Activated CD4-positive, CD25-positive, alpha-beta regulatory T cell treated with anti-CD3 and anti-CD28 coated beads, Interleukin-2, amount 50 U/mL, for 16 hours (primary cell): ENCODE data around the gene SYTL1.

Experiments used
- DNase-seq: peaks from one replicate; pipeline ENCODE4 v3.0.0-alpha.2; 2020; ENCODE audit warnings: low read depth, low spot score

Gene SYTL1, protein sequence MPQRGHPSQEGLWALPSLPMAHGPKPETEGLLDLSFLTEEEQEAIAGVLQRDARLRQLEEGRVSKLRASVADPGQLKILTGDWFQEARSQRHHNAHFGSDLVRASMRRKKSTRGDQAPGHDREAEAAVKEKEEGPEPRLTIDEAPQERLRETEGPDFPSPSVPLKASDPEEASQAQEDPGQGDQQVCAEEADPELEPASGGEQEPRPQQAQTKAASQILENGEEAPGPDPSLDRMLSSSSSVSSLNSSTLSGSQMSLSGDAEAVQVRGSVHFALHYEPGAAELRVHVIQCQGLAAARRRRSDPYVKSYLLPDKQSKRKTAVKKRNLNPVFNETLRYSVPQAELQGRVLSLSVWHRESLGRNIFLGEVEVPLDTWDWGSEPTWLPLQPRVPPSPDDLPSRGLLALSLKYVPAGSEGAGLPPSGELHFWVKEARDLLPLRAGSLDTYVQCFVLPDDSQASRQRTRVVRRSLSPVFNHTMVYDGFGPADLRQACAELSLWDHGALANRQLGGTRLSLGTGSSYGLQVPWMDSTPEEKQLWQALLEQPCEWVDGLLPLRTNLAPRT

DNA sequence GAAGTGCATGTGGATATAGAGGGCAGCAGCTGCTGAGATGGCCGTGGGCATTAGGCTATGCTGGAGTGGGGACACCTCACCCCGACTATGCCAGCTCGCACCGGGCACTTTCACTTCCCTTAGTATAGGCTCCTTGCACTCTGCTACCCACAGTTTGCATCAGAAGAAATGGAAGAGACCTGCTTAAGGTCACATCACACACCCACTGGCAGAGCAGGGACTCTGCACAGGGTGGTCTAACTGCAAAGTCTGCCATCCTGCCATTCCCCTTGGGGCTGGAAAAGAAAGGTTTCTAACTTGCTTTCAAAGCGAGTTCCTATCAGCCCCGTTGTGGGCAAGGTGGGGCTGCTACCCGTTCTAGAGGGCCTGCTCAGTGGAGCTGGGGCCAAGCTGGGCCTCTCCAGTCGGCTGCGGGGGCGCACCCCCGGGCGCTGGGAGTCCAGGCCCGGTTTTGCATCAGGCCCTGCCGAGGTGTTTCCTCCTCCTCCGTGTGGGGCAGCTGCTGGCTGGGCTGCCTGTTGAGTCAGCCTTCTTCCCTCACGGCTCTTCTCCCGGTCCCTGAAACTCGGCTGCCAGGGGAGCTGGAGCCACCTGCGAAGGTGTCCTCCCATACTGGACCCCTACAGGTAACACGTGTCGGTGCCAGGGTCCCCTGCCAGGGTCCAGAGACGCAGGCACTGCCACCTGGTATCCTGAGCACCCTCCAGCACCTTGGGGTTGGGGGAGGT lies at the start of gene SYTL1:
SYTL1 (plus strand) TSS at position 498 of the 728 bp plus-strand sequence. CDS start 3,313 bp downstream, outside the sequence.
- DNase-seq, result no peak

DNA sequence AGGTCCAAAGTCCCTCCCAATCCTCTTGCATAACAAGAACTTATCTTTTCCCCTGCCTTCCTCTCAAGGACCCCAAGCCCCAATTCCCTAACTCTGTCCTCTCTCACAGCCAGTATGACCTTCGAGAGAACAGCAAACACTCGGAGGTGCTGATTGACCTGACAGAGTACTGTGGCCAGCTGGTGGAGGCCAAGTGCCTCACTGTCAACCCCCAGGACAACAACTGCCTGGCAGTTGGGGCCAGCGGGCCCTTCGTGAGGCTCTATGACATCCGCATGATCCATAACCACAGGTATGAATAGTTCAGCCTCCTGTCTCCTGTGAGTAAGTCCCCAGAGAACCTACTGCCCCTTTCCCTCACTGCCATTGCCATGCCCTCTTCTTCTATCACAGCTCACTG lies 49.7 kb upstream of the SYTL1 start:
- DNase-seq, result no peak

DNA sequence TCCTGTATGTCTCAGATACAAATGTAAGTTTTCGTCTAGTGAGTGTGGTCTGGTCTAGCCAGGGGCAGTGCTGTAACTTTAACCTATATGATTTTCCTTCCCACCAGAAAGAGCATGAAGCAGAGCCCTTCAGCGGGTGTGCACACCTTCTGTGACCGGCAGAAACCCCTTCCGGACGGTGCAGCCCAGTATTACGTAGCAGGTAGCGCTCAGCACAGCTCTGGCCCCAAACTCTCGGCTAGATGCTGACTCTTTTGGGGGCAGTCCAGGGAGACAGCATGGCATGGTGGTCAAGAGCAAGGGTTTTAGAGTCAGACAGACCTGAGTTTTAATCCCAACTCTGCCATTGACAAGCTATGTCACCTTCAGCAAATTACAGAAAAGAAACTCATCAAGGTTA lies 47.9 kb upstream of the SYTL1 start:
- DNase-seq, result no peak

DNA sequence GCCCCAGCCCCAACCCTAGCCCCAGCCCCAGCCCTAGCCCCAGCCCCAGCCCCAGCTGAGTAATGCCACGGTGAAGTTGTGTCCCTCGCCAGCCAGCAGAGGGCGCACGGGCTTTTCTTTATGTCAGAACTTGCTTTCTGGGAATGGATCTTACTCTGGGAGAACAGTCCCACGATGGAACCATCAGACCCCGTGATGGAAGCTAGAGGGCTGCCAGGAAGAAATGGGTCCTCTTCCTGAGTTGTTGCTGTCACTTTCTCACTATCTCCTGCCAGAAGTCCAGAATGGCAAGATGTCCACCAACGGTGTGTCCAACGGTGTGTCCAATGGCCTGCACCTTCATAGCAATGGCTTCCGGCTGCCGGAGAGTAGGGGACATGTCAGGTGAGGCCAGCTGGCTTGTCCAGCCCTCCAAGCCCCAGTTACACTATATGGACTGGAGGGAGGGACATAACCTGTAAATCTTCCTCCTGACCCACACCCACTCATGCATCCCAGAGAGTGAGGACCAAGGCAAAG lies 45.0 kb upstream of the SYTL1 start:
- peak; percentile 61 for DNase-seq

DNA sequence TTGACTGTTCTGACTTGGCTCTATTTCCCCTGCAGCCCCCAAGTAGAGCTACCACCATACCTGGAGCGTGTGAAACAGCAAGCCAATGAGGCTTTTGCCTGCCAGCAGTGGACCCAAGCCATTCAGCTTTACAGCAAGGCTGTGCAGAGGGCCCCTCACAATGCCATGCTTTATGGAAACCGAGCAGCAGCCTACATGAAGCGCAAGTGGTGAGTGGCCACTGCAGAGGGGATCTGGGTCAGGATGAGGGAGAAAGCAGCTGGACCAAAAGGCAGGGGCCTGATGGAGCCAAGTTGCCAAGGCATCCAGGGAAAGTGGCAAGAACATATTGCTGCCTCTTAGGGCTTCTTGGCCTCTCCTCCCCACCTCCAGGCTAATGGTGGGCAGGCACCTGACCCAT lies 43.9 kb upstream of the SYTL1 start:
- DNase-seq, result no peak

DNA sequence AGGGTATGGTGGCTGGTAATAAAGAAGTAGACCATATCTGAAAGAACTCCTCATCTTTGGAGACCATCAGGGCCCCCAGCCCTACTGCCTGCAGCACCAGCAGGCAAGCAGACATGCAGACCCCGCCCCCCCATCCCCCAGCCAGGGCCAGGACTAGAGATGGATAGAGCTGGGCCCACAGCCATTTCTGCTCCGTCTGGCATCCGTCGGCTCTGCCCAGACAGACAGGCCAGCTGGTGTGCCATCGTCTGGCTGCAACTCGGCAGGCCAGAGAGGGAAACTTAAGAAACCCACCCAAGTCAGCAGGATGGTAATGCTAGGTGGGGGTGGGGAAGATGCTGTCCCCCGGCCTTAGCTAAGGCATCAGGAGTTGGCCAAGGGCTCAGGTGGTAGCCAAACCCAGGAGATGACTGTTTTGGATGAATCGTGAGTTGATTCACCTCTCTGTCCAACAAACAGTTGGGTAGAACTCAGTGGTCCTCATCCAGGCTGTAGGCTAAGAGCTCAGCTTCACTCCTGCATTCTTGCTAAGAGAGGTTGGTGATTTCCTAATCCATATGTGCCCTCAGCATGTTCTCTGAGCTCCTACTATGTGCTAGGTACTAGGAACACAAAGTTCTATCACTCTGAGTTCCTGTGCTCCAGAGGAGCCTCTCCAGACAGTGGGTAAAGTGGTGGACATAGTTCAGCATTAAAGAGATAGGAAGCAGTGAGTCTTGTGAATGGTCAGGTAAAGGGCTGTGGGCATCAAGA lies 43.0 kb upstream of the SYTL1 start:
- no peak for DNase-seq

DNA sequence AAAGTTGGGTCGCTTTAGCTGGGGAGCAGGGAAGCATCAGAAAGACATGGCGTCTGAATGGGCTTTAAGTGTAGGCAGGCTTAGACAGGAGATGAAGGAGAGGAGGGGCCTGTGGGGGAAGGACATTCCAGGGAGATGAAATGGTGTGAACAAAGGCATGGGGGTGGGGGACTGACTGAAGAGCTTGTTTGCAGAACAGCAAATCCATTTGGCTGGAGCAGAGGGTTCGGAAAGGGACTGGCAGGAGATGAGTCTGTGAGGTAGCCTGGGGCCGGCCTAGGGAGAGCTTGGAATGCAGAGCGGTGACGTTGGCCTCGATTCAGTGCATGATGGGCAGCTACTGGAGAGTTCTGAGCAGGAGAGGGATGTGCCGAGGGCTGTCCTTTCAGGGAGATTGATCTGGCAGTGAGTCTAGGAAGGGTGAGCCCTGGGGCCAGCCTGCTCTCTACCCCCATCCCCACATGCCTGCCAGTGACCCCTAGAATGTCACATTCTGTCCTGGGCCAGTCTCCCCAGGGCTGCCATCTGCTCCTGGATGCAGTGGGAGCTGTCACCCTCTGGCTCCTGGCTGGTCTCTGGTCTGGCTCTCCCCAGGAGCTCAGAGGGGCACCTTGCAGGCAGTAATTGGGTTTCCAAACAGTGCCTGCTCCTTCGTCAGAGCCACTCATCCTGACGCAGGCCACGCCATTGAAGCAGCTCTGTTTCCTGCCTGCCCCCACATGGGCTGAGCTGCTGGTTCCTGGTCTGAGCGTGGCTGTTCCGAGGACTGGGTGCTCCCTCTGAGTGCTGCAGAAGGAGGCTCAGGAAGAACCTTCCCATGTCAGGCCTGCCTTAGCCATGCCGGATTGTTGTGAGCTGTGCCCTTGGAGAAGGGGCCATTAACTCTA lies 42.2 kb upstream of the SYTL1 start:
- DNase-seq, result no peak

DNA sequence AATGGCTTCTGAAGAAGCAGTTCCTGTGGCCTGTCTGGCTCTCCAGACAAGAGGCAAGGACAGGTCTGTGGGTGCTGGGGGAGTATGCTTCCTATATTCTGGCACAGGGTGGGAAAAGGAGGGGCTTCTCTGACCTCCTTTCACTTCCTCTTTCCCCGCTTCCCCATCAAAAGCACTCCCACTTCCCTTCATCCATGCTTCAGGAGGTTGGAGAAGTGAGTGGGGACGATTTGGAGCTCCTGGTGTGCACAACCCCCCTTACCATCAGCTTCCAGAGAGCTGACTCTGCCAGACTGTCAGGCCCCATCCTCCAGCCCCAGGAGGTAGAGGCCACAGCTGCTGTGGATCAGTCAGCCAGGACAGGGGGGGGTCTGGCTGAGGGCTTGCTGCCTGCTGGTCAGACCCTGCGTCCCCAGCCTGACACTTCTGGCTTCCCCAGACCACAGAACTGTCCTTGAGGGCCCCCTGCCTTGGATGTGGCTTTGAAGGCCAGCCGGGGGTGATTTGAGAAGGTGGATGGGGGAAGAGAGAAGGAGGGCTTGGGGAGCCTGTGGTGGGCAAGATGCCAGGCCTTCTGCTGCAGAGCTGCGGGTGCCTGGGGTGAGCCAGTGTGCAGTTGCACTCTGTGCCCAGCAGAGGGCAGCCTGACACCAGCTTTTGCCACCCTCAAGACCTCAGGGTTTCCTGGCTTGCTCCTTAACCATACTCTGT lies 41.3 kb upstream of the SYTL1 start:
- peak; percentile 51 for DNase-seq

DNA sequence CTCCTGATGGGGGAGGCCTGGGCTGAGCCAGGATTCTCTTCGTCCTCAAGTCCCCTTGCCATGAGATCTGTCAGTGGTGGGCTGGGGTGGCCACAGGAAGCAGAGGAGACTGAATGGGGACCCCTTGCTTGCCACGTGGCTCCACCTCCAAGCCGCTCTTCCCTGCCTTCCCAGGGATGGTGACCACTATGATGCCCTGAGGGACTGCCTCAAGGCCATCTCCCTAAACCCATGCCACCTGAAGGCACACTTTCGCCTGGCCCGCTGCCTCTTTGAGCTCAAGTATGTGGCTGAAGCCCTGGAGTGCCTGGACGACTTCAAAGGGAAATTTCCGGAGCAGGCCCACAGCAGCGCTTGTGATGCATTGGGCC lies 40.8 kb upstream of the SYTL1 start:
- DNase-seq, result no peak

DNA sequence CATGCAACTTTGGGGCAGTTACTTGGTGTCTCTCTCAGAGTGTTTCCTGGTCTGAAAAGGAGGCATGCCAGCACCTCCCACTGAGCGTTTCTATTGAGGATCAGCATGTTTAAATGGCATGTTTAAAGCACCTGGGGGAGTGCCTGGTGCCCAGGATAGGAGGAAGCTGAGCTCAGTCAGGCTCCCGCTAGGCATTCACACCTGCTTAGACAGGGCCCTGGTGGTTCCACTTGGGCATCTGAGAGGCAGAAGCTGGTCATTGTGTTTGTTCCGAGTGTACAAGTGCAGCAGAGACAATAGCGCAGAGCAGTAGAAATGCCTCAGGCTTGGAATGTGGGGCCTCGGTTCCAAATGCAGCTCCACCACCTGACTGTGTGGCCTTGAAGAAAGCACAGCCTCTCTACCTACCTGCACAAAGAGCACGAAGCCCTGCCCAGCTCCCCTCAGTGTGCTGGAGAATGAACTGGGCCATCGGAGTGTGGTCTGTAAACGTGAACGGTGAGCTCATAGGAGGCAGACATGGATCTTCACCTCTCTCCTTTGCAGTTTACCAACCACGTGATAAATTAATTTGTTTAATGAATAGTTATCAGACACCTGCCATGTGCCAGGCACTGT lies 40.1 kb upstream of the SYTL1 start:
- DNase-seq, result no peak

DNA sequence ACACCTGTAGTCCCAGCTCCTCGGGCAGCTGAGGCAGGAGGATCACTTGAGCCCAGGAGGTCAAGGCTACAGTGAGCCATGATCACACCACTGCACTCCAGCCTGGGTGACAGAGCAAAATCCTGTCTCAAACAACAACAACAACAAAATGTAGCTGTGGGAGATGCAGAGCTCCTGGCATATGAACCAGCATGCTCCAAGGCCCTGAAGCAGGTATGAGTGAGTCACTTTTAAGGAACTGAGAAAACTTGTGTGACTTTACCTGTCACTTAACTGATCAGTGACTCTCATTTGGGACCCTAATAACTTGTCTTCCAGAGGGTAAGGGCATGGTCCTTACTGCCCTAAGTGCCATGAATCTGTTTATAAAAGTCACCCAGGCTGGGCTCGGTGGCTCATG lies 39.2 kb upstream of the SYTL1 start:
- no peak for DNase-seq

DNA sequence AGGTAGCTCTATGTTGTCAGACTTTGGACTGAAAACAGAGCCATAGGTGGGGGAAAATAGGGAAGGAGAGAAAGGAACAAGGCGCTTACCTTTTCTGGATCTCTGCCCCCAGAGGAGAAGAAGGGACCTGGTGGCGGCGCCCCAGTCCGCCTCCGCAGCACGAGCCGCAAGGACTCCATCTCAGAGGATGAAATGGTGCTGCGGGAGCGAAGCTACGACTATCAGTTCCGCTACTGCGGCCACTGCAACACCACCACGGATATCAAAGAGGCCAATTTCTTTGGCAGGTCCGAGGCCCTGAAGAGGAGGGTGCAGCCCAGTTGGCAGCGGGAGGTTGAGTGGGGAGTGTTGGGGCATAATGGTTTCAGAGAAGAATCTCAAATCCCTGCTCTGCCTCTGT lies 38.3 kb upstream of the SYTL1 start:
- DNase-seq, result no peak

DNA sequence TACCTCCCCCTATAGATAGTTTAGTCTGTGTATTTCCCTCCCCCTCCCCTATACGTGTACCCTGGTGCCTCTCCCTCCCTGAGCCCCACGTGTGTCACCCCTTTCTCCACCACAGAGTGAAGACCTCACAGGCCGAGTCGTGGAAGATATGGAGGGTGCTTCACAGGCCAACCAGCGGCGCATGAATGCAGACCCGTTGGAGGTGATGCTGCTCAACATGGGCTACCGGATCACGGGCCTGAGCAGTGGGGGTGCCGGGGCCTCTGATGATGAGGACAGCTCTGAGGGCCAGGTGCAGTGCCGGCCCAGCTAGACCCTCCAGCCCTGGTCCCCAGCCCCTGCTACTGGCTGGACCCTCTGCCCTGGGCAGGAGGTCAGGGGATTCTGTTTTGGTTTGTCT lies 35.8 kb upstream of the SYTL1 start:
- DNase-seq, result no peak

DNA sequence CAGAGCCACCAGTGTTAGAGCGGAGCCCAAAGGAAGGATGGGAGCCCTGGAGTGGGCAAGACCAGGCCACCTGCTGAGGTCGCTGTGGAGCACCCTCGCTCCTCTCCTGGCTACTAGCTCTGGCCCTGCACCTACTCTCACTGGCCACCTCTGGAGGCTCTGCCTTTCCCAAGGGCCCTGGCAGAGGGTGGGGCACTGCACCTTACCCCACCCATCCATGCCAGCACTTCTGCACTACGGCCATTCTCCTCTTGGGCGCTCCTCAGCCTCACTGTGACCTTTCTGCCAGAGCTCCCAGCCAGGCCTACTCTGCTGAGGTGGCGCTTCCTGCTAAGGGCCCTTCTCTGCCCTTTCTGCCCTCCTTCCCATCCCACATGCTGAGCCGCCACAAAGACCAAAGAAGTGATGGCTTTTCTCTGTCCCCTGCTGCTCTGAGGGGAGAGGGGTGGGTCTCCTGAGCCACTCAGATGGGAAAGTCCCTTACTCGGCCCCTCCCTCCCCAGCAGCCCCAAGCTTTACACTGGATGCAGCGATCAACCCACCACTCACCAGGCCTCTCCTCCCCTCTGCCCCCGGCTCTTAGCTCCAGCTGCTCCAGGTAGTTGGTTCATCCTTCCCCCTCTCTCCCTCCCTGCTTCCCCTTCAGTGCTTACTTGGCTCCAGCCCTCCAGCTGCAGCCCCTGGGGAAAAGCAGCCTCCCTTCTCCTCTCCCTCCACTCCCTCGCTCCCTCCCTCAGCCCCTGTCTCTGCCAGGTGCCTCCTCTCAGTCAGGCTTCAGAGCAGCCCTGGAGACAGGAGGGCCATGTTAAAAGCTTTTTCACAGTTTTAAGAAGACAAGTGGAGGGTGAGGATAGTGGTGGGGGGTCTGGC lies 34.7 kb upstream of the SYTL1 start:
- DNase-seq, result no peak

DNA sequence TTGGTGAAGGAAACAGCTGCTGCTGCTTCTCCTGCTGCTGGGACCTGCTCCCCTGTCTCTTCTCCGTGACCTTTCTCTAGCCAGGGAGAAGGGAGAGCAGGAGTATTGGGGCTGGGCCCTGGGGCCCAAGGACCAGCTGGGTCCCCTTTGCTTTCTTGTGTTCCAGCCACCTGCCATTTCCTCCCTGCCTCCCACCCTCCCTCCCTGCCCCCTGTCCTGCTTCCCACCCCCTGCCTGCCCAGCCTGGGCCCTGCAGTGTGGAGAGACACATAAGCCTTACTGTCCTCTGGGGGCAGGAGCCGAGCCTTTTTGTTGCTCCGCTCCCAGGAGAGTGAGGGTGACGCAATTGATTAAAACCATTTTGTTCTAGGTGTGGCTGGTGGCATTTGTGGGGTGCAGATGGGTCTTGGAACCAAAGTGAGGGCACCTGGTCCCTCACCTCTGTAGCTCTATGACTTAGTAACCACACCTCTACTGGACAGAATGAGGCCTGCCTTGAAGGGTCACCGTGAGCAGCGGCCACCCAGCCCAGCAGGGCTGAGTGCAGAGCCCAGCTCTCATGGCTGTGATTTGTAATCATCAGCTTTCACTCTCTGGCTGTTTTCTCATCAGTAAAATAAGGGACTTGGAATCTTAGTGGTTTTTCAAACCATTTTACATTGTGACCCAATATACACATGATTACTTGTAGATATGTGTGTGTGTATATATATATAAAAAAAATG lies 33.8 kb upstream of the SYTL1 start:
- no peak for DNase-seq

DNA sequence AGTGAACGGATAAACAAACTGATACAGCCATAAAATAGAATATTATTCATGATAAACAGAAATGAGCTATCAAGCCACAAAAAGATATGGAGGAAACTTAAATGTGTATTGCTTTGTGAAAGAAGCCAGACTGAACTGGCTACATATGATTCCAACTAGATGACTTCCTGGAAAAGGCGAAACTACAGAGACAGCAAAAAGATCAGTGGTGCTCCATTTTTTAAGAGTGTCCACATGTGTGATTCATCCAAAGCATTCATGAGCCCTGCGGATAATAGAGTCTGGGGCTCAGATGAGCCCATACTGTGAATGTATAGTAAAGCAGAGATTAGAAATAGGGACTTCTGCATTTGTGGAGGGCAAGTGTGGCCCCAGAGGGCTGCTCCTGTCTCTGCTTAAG lies 27.7 kb upstream of the SYTL1 start:
- no peak for DNase-seq

DNA sequence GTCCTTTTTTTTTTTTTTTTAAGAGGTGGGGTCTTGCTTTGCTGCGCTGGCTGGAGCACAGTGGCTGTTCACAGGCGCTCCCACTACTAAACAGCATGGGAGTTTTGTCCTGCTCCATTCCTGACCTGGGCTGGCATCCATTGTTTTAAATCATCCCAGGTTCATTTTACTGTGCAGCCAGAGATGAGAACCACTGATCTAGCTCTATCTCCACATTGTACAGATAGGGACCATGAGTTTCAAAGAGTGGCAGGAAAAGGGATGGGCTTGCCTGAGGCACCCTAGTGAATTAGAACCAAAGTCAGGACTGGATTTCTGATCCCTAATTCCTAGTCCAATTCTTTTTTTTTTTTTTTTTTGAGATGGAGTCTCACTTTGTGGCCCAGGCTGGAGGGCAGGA lies 27.1 kb upstream of the SYTL1 start:
- DNase-seq, result no peak

DNA sequence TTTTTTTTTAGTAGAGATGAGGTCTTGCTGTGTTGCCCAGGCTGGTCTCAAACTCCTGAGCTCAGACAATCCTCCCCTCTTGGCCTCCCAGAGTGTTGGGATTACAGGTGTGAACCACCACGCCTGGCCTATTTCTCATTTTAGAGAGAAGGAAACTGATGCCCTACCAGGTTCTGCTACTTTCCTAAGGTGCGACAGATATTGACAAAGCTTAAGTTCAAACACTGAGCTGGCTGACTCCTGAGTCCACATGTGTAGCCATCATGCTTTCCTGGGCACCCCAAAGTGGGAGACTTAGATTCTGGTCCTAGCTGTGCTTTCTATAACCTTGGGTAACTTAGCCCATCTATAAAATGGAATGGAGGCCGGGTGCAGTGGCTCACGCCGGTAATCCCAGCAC lies 25.0 kb upstream of the SYTL1 start:
- no peak for DNase-seq
